HCT116 (cell line): Measurements from ENCODE around the gene SMARCA5.

ENCODE experiments used
- CEBPB ChIP-seq: IDR thresholded peaks from 2 replicates; pipeline ENCODE4 v1.6.1; 2012; ENCODE audit warnings: low read depth
- POLR2A ChIP-seq: IDR thresholded peaks from 2 replicates; pipeline ENCODE4 v1.7.0; 2011; ENCODE audit warnings: borderline replicate concordance; ENCODE audit not compliant: insufficient read depth, insufficient read length; ENCODE audit errors: extremely low read depth
- TF ChIP-seq, protein P1 (sequence below), 3 experiments: fragments of 200-600 bp in 1 of 3; sonication (generic) in 1 of 3; IDR thresholded peaks in 2 of 3; conservative IDR thresholded peaks in 1 of 3; 2 replicates each; pipeline ENCODE4 v1.5.1; 2012 to 2017; ENCODE audit warnings: low read depth in 2 of 3, low read length in 2 of 3, antibody characterized with exemption in 1 of 3, borderline replicate concordance in 1 of 3, control low read depth in 1 of 3, mild to moderate bottlenecking in 1 of 3, mixed read lengths in 1 of 3, mixed run types in 1 of 3, moderate library complexity in 1 of 3; ENCODE audit not compliant: insufficient read depth in 1 of 3

- TF ChIP-seq CEBPB (no peak), POLR2A (no peak)
- TF ChIP-seq, protein P1, sequence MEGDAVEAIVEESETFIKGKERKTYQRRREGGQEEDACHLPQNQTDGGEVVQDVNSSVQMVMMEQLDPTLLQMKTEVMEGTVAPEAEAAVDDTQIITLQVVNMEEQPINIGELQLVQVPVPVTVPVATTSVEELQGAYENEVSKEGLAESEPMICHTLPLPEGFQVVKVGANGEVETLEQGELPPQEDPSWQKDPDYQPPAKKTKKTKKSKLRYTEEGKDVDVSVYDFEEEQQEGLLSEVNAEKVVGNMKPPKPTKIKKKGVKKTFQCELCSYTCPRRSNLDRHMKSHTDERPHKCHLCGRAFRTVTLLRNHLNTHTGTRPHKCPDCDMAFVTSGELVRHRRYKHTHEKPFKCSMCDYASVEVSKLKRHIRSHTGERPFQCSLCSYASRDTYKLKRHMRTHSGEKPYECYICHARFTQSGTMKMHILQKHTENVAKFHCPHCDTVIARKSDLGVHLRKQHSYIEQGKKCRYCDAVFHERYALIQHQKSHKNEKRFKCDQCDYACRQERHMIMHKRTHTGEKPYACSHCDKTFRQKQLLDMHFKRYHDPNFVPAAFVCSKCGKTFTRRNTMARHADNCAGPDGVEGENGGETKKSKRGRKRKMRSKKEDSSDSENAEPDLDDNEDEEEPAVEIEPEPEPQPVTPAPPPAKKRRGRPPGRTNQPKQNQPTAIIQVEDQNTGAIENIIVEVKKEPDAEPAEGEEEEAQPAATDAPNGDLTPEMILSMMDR (IDR thresholded peaks at IDR 0.05 in 2 of 3, conservative IDR thresholded peaks at IDR 0.05 in 1 of 3; ENCODE audit: borderline replicate concordance in 1 of 3, insufficient read depth in 1 of 3, low read depth in 2 of 3, low read length in 2 of 3) = no peak
Observed at GRCh38 chr4:143515905-143516304, 2.4 kb downstream of the SMARCA5 start.
